ENCODE results near the gene PPP1R2C. TPM values are rescaled to one million over a fixed set of nuclear protein-coding genes. Genes with fewer than 3 reads are reported as not detected.

PPP1R2C gene
- total RNA-seq, 1 donor from 2014 or later = not detected

GRCh38 chrX:42752730-42753129 lies 25.2 kb downstream of the PPP1R2C start:
- Mint-ChIP-seq H3K9me3 (ENCODE audit: unreplicated experiment) (peaks cover 2% of the 10 kb centered on the region), H3K27me3 (ENCODE audit: unreplicated experiment) (no peaks in the 10 kb centered on the region), H3K4me1 (ENCODE audit: low read depth, unreplicated experiment) (peaks cover 2% of the 10 kb centered on the region), H3K27ac (ENCODE audit: unreplicated experiment) (no peak overlapping the region), H3K4me3 (ENCODE audit: unreplicated experiment) (no peak overlapping the region), H3K36me3 (ENCODE audit: unreplicated experiment) (no peaks in the 10 kb centered on the region)
- no peak for TF ChIP-seq CTCF (IDR thresholded peaks at IDR 0.05; ENCODE audit: partially characterized antibody, unreplicated experiment)
- no peak for DNase-seq

- no peak for TF ChIP-seq CTCF (IDR thresholded peaks at IDR 0.05; ENCODE audit: partially characterized antibody, unreplicated experiment)
- H3K9me3 Mint-ChIP-seq (ENCODE audit: unreplicated experiment) = peaks cover 2% of the 10 kb centered on the region
- no peak for DNase-seq
- H3K4me1 Mint-ChIP-seq (ENCODE audit: low read depth, unreplicated experiment) = peaks cover 2% of the 10 kb centered on the region
- no peak overlapping the region for H3K4me3 Mint-ChIP-seq (ENCODE audit: unreplicated experiment)
- no peaks in the 10 kb centered on the region for H3K36me3 Mint-ChIP-seq (ENCODE audit: unreplicated experiment)
- no peak overlapping the region for H3K27ac Mint-ChIP-seq (ENCODE audit: unreplicated experiment)
- H3K27me3 Mint-ChIP-seq (ENCODE audit: unreplicated experiment) = no peaks in the 10 kb centered on the region
Measured at GRCh38 chrX:42751573-42751972, 26.4 kb downstream of the PPP1R2C start.

GRCh38 chrX:42748067-42748850 lies 29.7 kb downstream of the PPP1R2C start:
- Mint-ChIP-seq H3K9me3 (ENCODE audit: unreplicated experiment) (no peaks in the 10 kb centered on the region), H3K4me1 (ENCODE audit: low read depth, unreplicated experiment) (no peaks in the 10 kb centered on the region), H3K36me3 (ENCODE audit: unreplicated experiment) (no peaks in the 10 kb centered on the region), H3K27me3 (ENCODE audit: unreplicated experiment) (no peaks in the 10 kb centered on the region), H3K4me3 (ENCODE audit: unreplicated experiment) (no peak overlapping the region), H3K27ac (ENCODE audit: unreplicated experiment) (no peak overlapping the region)
- TF ChIP-seq CTCF (IDR thresholded peaks at IDR 0.05; ENCODE audit: partially characterized antibody, unreplicated experiment) = no peak
- DNase-seq = no peak

- Mint-ChIP-seq H3K27me3 (ENCODE audit: unreplicated experiment) (no peaks in the 10 kb centered on the region), H3K36me3 (ENCODE audit: unreplicated experiment) (no peaks in the 10 kb centered on the region), H3K4me3 (ENCODE audit: unreplicated experiment) (no peak overlapping the region), H3K9me3 (ENCODE audit: unreplicated experiment) (no peaks in the 10 kb centered on the region), H3K27ac (ENCODE audit: unreplicated experiment) (no peak overlapping the region), H3K4me1 (ENCODE audit: low read depth, unreplicated experiment) (no peaks in the 10 kb centered on the region)
- no peak for TF ChIP-seq CTCF (IDR thresholded peaks at IDR 0.05; ENCODE audit: partially characterized antibody, unreplicated experiment)
- DNase-seq = no peak
Measured at GRCh38 chrX:42746606-42747005, 31.4 kb downstream of the PPP1R2C start.

GRCh38 chrX:42740456-42740855 lies 37.5 kb downstream of the PPP1R2C start:
- H3K4me3 Mint-ChIP-seq (ENCODE audit: unreplicated experiment) = no peak overlapping the region
- H3K4me1 Mint-ChIP-seq (ENCODE audit: low read depth, unreplicated experiment) = peaks cover 4% of the 10 kb centered on the region
- H3K9me3 Mint-ChIP-seq (ENCODE audit: unreplicated experiment) = no peaks in the 10 kb centered on the region
- no peak for DNase-seq
- H3K36me3 Mint-ChIP-seq (ENCODE audit: unreplicated experiment) = no peaks in the 10 kb centered on the region
- no peak overlapping the region for H3K27ac Mint-ChIP-seq (ENCODE audit: unreplicated experiment)
- no peaks in the 10 kb centered on the region for H3K27me3 Mint-ChIP-seq (ENCODE audit: unreplicated experiment)
- no peak for TF ChIP-seq CTCF (IDR thresholded peaks at IDR 0.05; ENCODE audit: partially characterized antibody, unreplicated experiment)
